GM12875 (cell line): ENCODE results near the gene NR6A1.

Experiments used
- H3K4me3 ChIP-seq: one replicate; pipeline ENCODE4 v1.5.1; 2011; ENCODE audit warnings: low read depth, low read length, control low read depth
- TF ChIP-seq, protein P1 (sequence below): IDR thresholded peaks from 2 replicates; pipeline ENCODE4 v1.5.1; 2011; ENCODE audit warnings: low read depth, mild to moderate bottlenecking, control low read depth, inconsistent platforms, low read length, moderate library complexity, borderline replicate concordance; ENCODE audit not compliant: insufficient read depth

The NR6A1 gene

GRCh38 chr9:124708633-124709291, 62.3 kb downstream of the NR6A1 start:
- TF ChIP-seq, protein P1, sequence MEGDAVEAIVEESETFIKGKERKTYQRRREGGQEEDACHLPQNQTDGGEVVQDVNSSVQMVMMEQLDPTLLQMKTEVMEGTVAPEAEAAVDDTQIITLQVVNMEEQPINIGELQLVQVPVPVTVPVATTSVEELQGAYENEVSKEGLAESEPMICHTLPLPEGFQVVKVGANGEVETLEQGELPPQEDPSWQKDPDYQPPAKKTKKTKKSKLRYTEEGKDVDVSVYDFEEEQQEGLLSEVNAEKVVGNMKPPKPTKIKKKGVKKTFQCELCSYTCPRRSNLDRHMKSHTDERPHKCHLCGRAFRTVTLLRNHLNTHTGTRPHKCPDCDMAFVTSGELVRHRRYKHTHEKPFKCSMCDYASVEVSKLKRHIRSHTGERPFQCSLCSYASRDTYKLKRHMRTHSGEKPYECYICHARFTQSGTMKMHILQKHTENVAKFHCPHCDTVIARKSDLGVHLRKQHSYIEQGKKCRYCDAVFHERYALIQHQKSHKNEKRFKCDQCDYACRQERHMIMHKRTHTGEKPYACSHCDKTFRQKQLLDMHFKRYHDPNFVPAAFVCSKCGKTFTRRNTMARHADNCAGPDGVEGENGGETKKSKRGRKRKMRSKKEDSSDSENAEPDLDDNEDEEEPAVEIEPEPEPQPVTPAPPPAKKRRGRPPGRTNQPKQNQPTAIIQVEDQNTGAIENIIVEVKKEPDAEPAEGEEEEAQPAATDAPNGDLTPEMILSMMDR = no peak
- H3K4me3 ChIP-seq = no peak overlapping the region

DNA sequence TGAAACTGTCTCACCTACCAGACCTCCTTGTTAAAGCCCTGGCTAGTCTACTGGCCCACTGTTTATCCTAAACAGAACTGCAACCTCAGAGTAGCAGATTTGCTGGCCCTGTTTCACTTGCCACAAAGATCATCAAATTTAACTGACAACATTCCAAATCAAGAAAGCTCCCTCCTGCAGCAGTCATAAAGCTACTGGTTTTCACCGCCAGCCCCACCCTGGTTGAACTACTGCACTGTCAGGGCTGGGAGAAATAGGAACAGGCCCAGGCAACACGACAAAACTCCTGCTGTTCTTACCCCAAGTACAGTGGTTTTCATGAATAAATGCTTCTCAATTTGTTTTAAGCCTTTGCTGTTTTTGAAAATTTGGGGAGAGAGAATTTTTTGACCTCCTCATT, 63.0 kb downstream of the NR6A1 start:
- H3K4me3 ChIP-seq = no peak overlapping the region
- TF ChIP-seq, protein P1 = no peak

- TF ChIP-seq, protein P1 = no peak
- no peak overlapping the region for H3K4me3 ChIP-seq
These were observed 63.4 kb downstream of the NR6A1 start for GRCh38 chr9:124707666-124708065.

DNA sequence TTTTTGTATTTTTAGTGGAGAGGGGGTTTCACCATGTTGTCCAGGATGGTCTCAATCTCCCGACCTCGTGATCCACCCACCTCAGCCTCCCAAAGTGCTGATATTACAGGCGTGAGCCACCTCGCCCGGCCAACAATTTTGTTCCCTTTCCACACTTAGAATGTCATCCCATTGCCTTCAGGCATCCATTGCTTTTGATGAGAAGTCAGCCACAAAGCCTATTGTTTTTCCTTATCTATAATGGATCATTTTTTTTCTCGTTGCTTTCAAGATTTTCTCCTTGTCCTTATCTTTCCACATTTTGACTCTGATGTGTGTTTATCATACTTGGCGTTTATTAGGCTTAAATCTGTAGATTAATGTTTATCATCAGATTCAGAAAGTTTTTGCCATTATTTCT, 64.4 kb downstream of the NR6A1 start:
- TF ChIP-seq, protein P1 = no peak
- H3K4me3 ChIP-seq = no peak overlapping the region

DNA sequence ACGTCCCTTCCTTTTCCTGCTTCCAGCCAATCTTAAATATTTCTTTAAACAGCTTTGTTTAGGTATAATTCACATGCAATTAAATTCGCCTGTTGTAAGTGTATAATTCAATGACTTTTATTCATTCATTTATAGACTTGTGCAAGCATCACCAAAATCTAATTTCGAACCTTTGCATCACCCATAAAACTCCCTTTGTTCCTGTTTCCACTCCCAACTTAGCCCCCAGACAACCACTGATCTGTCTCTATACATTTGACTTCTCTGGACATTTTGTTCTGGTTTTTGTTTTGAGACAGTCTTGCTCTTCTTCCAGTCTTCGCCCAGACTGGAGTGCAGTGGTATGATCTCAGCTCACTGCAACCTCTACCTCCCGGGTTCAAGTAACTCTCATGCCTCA, 71.5 kb downstream of the NR6A1 start:
- H3K4me3 ChIP-seq = no peak overlapping the region
- TF ChIP-seq, protein P1 = no peak

DNA sequence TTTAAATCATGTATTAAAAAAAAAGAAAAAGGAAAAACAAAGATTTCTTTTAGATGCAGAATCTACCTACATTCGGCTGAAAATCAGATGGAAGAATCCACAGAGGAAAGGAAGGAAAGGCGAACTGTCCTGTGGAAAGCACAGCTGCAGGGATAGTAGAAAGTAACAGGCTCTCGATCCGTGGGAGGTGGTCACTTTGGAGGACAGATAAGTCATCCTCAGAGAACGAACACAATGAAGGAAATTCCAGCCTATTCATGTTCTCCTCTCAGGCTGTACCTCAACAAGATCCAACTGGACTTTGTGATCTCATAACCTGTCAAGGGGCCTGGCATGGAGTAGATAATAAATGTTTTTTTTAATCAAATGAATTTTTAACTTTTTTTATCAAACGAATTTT, 72.8 kb downstream of the NR6A1 start:
- TF ChIP-seq, protein P1 = no peak

More for the DNA sequence above, 72.8 kb downstream of the NR6A1 start:
- no peak overlapping the region for H3K4me3 ChIP-seq
